Keratinocyte (primary cell): ENCODE measurements around the gene METTL1. TPM values are rescaled to one million over a fixed set of nuclear protein-coding genes. Genes with fewer than 3 reads are reported as not detected.

Experiments
- DNase-seq: peaks from one replicate; pipeline ENCODE4 v3.0.0-alpha.2; 2011; ENCODE audit warnings: low read depth, missing footprints, low spot score
- FAIRE-seq: peaks from 2 replicates; lab custom pipeline; 2011; peaks lifted over from hg19 to GRCh38; lab: Jason Lieb, UNC
- H2AFZ ChIP-seq: 2 replicates; pipeline ENCODE4 v1.6.0; 2012; ENCODE audit warnings: low read length, control low read depth, inconsistent platforms; ENCODE audit not compliant: control insufficient read depth
- H3K27ac ChIP-seq: 2 replicates; pipeline ENCODE4 v1.5.1; 2011; ENCODE audit warnings: low read length; ENCODE audit not compliant: control insufficient read depth, insufficient read depth
- H3K27me3 ChIP-seq: 3 replicates; pipeline ENCODE4 v1.6.0; 2011; ENCODE audit warnings: low read length; ENCODE audit not compliant: control insufficient read depth, insufficient read depth; ENCODE audit errors: extremely low read depth
- H3K36me3 ChIP-seq, 2 experiments: 2 replicates in 1 of 2; 3 replicates in 1 of 2; pipeline ENCODE4 v1.5.1; 2011; ENCODE audit warnings: low read length in 2 of 2, mild to moderate bottlenecking in 1 of 2; ENCODE audit not compliant: control insufficient read depth in 2 of 2, insufficient read depth in 2 of 2; ENCODE audit errors: extremely low read depth in 1 of 2
- H3K4me1 ChIP-seq: 3 replicates; pipeline ENCODE4 v1.5.1; 2011; ENCODE audit warnings: low read length; ENCODE audit not compliant: control insufficient read depth, insufficient read depth; ENCODE audit errors: extremely low read depth
- H3K4me2 ChIP-seq: 3 replicates; pipeline ENCODE4 v1.6.0; 2011; ENCODE audit warnings: low read depth, low read length; ENCODE audit not compliant: control insufficient read depth, insufficient read depth; ENCODE audit errors: extremely low read depth
- H3K4me3 ChIP-seq, 3 experiments: fragments of 200-600 bp in 1 of 3; sonication (generic) in 1 of 3; 2 replicates in 2 of 3; 3 replicates in 1 of 3; pipeline ENCODE4 v1.5.1; 2011 to 2016; ENCODE audit warnings: low read length in 3 of 3, mild to moderate bottlenecking in 3 of 3, control low read depth in 2 of 3, inconsistent platforms in 1 of 3, low read depth in 1 of 3, mixed read lengths in 1 of 3, mixed run types in 1 of 3, moderate library complexity in 1 of 3; ENCODE audit not compliant: control insufficient read depth in 2 of 3, insufficient read depth in 2 of 3; ENCODE audit errors: extremely low read depth in 1 of 3
- H3K79me2 ChIP-seq: 2 replicates; pipeline ENCODE4 v1.6.0; 2012; ENCODE audit warnings: low read length; ENCODE audit not compliant: control insufficient read depth, insufficient read depth
- H3K9ac ChIP-seq: 3 replicates; pipeline ENCODE4 v1.6.0; 2011; ENCODE audit warnings: low read length; ENCODE audit not compliant: control insufficient read depth, insufficient read depth; ENCODE audit errors: extremely low read depth
- H3K9me1 ChIP-seq: 3 replicates; pipeline ENCODE4 v1.6.0; 2011; ENCODE audit warnings: low read length; ENCODE audit not compliant: control insufficient read depth, insufficient read depth; ENCODE audit errors: extremely low read depth
- H3K9me3 ChIP-seq: 2 replicates; pipeline ENCODE4 v1.5.1; 2012; ENCODE audit warnings: low read depth, low read length; ENCODE audit not compliant: control insufficient read depth
- H4K20me1 ChIP-seq: 3 replicates; pipeline ENCODE4 v1.6.0; 2011; ENCODE audit warnings: low read length; ENCODE audit not compliant: control insufficient read depth, insufficient read depth; ENCODE audit errors: extremely low read depth
- CTCF ChIP-seq, 3 experiments: IDR thresholded peaks in 1 of 3; conservative IDR thresholded peaks in 1 of 3; optimal IDR thresholded peaks in 1 of 3; 2 replicates in 2 of 3; 3 replicates in 1 of 3; pipeline versions ENCODE3 to v1.5.1; 2011; ENCODE audit warnings: low read length in 3 of 3, mild to moderate bottlenecking in 3 of 3, moderate library complexity in 2 of 3, control low read depth in 1 of 3, inconsistent platforms in 1 of 3; ENCODE audit not compliant: insufficient read depth in 2 of 3; ENCODE audit errors: extremely low read depth in 1 of 3
- EZH2 ChIP-seq: IDR thresholded peaks from one replicate; pipeline ENCODE4 v1.6.1; 2012; ENCODE audit warnings: inconsistent platforms, mild to moderate bottlenecking, low read length, moderate library complexity
- dilution Hi-C: fragments of 300-500 bp; cut with MboI; formaldehyde crosslinking; loops from one replicate; pipeline ENCODE4 v1.7.0; 2020; ENCODE audit warnings: low sequenced_read_pairs; ENCODE audit not compliant: extremely low pct_ligation_motif_present
- polyA plus RNA-seq, 5 experiments: library from polyadenylated mRNA; depleted of rRNA in 3 of 5; stranded (reverse) in 3 of 5; stranded (forward) in 1 of 5; unstranded in 1 of 5; fragments of >200 nt; gene quantifications; 1 replicate in 1 of 5; 2 replicates in 3 of 5; 3 replicates in 1 of 5; pipeline versions ENCODE4 v1.2.1 to v1.2.3, GENCODE V29; 2011 to 2012; ENCODE audit warnings: missing spikeins in 2 of 5, low read depth in 1 of 5, low replicate concordance in 1 of 5

Gene METTL1
- polyA plus RNA-seq, 1 donor (not counting 4 experiments of a cell fraction or from before 2014, with no cell fraction given), result 24.5 TPM

- no peaks in the 10 kb centered on the region for H3K27me3 ChIP-seq
- peak overlapping the region; percentile 87 to 94 (median 92) for H3K4me3 ChIP-seq
These were observed 46.1 kb downstream of the METTL1 start for GRCh38 chr12:57725851-57726150.

GRCh38 chr12:57724936-57725740 lies 46.8 kb downstream of the METTL1 start:
- H3K36me3 ChIP-seq, result peaks cover 5% of the 10 kb centered on the region in 2 experiments
- H3K4me3 ChIP-seq, result no peak overlapping the region
- no peak overlapping the region for H3K9ac ChIP-seq
- TF ChIP-seq EZH2, result no peak
- H2AFZ ChIP-seq, result no peak overlapping the region
- H3K9me3 ChIP-seq, result no peaks in the 10 kb centered on the region
- H3K4me2 ChIP-seq, result no peak overlapping the region
- H3K79me2 ChIP-seq, result no peaks in the 10 kb centered on the region
- H3K4me1 ChIP-seq, result peaks cover 4% of the 10 kb centered on the region
- FAIRE-seq (no peak), DNase-seq (no peak)
- dilution Hi-C loops, result loop anchor here (25.0 kb wide), 1 partner anchor 138 kb away; the partner anchor contains the start of gene PIP4K2C
- no peak overlapping the region for H3K27ac ChIP-seq
- no peaks in the 10 kb centered on the region for H4K20me1 ChIP-seq
- no peaks in the 10 kb centered on the region for H3K9me1 ChIP-seq
- no peaks in the 10 kb centered on the region for H3K27me3 ChIP-seq

More at GRCh38 chr12:57725851-57726150, 46.1 kb downstream of the METTL1 start:
- Histone ChIP-seq H3K4me2 (peak overlapping the region; percentile 88), H3K9ac (peak overlapping the region; percentile 86), H4K20me1 (no peaks in the 10 kb centered on the region), H3K79me2 (no peaks in the 10 kb centered on the region), H3K4me1 (peaks cover 4% of the 10 kb centered on the region), H3K27ac (peak overlapping the region; percentile 56), H2AFZ (peak overlapping the region; percentile 88), H3K9me3 (no peaks in the 10 kb centered on the region), H3K9me1 (no peaks in the 10 kb centered on the region), H3K36me3 (peaks cover 0 to 5% of the 10 kb centered on the region in 2 experiments)
- dilution Hi-C loops, result loop anchor here (25.0 kb wide), 1 partner anchor 138 kb away; the partner anchor contains the start of gene PIP4K2C
- no peak for FAIRE-seq
- TF ChIP-seq EZH2 (no peak), CTCF (optimal IDR thresholded peaks at IDR 0.05 in 1 of 3, IDR thresholded peaks at IDR 0.05 in 1 of 3, conservative IDR thresholded peaks at IDR 0.05 in 1 of 3; ENCODE audit: extremely low read depth in 1 of 3, insufficient read depth in 2 of 3, low read length in 3 of 3) (no peak)
- DNase-seq, result no peak
